Gastroesophageal sphincter (tissue), 4 donors: ENCODE measurements around the gene LDLRAD4. TPM values are rescaled to one million over a fixed set of nuclear protein-coding genes. Genes with fewer than 3 reads are reported as not detected.

ENCODE experiments used
- ATAC-seq: fragments of 150-250 bp; one replicate; pipeline ENCODE4 v1.9.1; 2016; ENCODE audit warnings: mild to moderate bottlenecking, moderate library complexity
- H3K27ac ChIP-seq, 4 donors: fragments of 200-600 bp; sonication (generic) in 3 of 4; 1 replicate in 3 of 4; 2 replicates in 1 of 4; pipeline ENCODE4 v1.5.1; 2016 to 2019
- H3K27me3 ChIP-seq: fragments of 200-600 bp; sonication (generic); one replicate; pipeline ENCODE4 v1.5.1; 2019
- H3K36me3 ChIP-seq, 2 donors: fragments of 200-600 bp; sonication (generic); one replicate each; pipeline ENCODE4 v1.5.1; 2019; ENCODE audit warnings: control low read depth in 1 of 2
- H3K4me1 ChIP-seq, 3 donors: fragments of 200-600 bp; sonication (generic); 1 replicate in 2 of 3; 2 replicates in 1 of 3; pipeline ENCODE4 v1.5.1; 2016 to 2019; ENCODE audit warnings: control low read depth in 2 of 3
- H3K4me3 ChIP-seq, 2 donors: fragments of 200-600 bp; sonication (generic); one replicate each; pipeline ENCODE4 v1.5.1; 2019; ENCODE audit warnings: mild to moderate bottlenecking in 1 of 2, moderate library complexity in 1 of 2
- H3K9me3 ChIP-seq, 3 donors: fragments of 200-600 bp; sonication (generic); one replicate each; pipeline ENCODE4 v1.5.1; 2017 to 2019; ENCODE audit warnings: control low read depth in 2 of 3
- CTCF ChIP-seq, 4 experiments: fragments of 200-600 bp in 2 of 4; fragments of 450-650 bp in 2 of 4; sonication (generic) in 1 of 4; IDR thresholded peaks; one replicate each; pipeline ENCODE4 v1.5.1; 2017 to 2019; ENCODE audit warnings: antibody characterized with exemption in 4 of 4, mild to moderate bottlenecking in 2 of 4, moderate library complexity in 2 of 4
- EP300 ChIP-seq: sonication (generic); formaldehyde crosslinking; IDR thresholded peaks from one replicate; pipeline ENCODE4 v1.6.1; 2017; ENCODE audit warnings: antibody characterized with exemption, mild to moderate bottlenecking
- POLR2A ChIP-seq, 2 donors: fragments of 450-650 bp; IDR thresholded peaks; one replicate each; pipeline ENCODE4 v1.6.1; 2017; ENCODE audit warnings: antibody characterized with exemption in 2 of 2, mild to moderate bottlenecking in 2 of 2, moderate library complexity in 1 of 2
- POLR2AphosphoS5 ChIP-seq: sonication (generic); formaldehyde crosslinking; IDR thresholded peaks from one replicate; pipeline ENCODE4 v1.6.1; 2017; ENCODE audit warnings: antibody characterized with exemption
- WGBS, 2 donors: methylation state at CpG; one replicate each; pipeline ENCODE4 v1.1.5; 2018; ENCODE audit warnings: low coverage in 1 of 2; 5-methylcytosine and 5-hydroxymethylcytosine counted together
- total RNA-seq, 4 donors: library from RNA; depleted of rRNA; stranded (reverse); fragments of >200 nt; gene quantifications; one replicate each; pipeline ENCODE4 v1.1.0, GENCODE V29; 2016

The LDLRAD4 gene
- total RNA-seq, 4 donors from 2014 or later = 28.1 to 85.9 (median 55.2) TPM

- TF ChIP-seq POLR2AphosphoS5 (no peak), CTCF (IDR thresholded peaks at IDR 0.05) (no peak), EP300 (no peak), POLR2A (IDR thresholded peaks at IDR 0.05) (no peak)
- no peak overlapping the region for H3K27ac ChIP-seq
- 75 to 89% methylated on average over 3 to 4 of the region's 6 CpGs for WGBS, 2 donors
Measured at GRCh38 chr18:13576598-13576997, 358.0 kb downstream of the LDLRAD4 start.

GRCh38 chr18:13577091-13577697 lies 358.6 kb downstream of the LDLRAD4 start:
- ATAC-seq = peak; percentile 66
- no peaks in the 10 kb centered on the region for H3K9me3 ChIP-seq
- TF ChIP-seq CTCF (IDR thresholded peaks at IDR 0.05) (no peak), EP300 (no peak), POLR2AphosphoS5 (no peak), POLR2A (IDR thresholded peaks at IDR 0.05) (no peak)
- H3K36me3 ChIP-seq = no peaks in the 10 kb centered on the region
- H3K4me3 ChIP-seq = no peak overlapping the region
- peaks cover 0 to 52% (median 6%) of the 10 kb centered on the region in 3 donors for H3K4me1 ChIP-seq
- WGBS, 2 donors = 55 to 73% methylated on average over 6 to 9 of the region's 10 CpGs
- H3K27ac ChIP-seq = peak overlapping the region in 1 of 4 donors; percentile 13
- H3K27me3 ChIP-seq = no peaks in the 10 kb centered on the region

More at GRCh38 chr18:13576598-13576997, 358.0 kb downstream of the LDLRAD4 start:
- Histone ChIP-seq H3K36me3 (no peaks in the 10 kb centered on the region), H3K4me1 (peaks cover 0 to 46% (median 6%) of the 10 kb centered on the region in 3 donors), H3K27me3 (no peaks in the 10 kb centered on the region), H3K4me3 (no peak overlapping the region), H3K9me3 (no peaks in the 10 kb centered on the region)
- no peak for ATAC-seq

GRCh38 chr18:13577781-13578180 lies 359.2 kb downstream of the LDLRAD4 start:
- H3K27me3 ChIP-seq = no peaks in the 10 kb centered on the region
- 73 to 78% methylated on average over 3 of the region's 3 CpGs for WGBS, 2 donors
- no peak for ATAC-seq
- no peak overlapping the region for H3K4me3 ChIP-seq
- no peaks in the 10 kb centered on the region for H3K36me3 ChIP-seq
- peak overlapping the region in 1 of 4 donors; percentile 13 for H3K27ac ChIP-seq
- peaks cover 0 to 54% (median 6%) of the 10 kb centered on the region in 3 donors for H3K4me1 ChIP-seq
- TF ChIP-seq POLR2AphosphoS5 (no peak), EP300 (no peak), CTCF (IDR thresholded peaks at IDR 0.05) (no peak), POLR2A (IDR thresholded peaks at IDR 0.05) (no peak)
- H3K9me3 ChIP-seq = no peaks in the 10 kb centered on the region

- H3K9me3 ChIP-seq = no peaks in the 10 kb centered on the region
- TF ChIP-seq EP300 (no peak), POLR2A (IDR thresholded peaks at IDR 0.05) (no peak), POLR2AphosphoS5 (no peak), CTCF (IDR thresholded peaks at IDR 0.05) (no peak)
- H3K4me3 ChIP-seq = no peak overlapping the region
- H3K27ac ChIP-seq = no peak overlapping the region
- WGBS, 2 donors = 65 to 96% methylated on average over 4 to 6 of the region's 6 CpGs
- no peak for ATAC-seq
- H3K4me1 ChIP-seq = peaks cover 0 to 54% (median 6%) of the 10 kb centered on the region in 3 donors
- H3K36me3 ChIP-seq = no peaks in the 10 kb centered on the region
- no peaks in the 10 kb centered on the region for H3K27me3 ChIP-seq
Measured at GRCh38 chr18:13578400-13578799, 359.8 kb downstream of the LDLRAD4 start.

- Histone ChIP-seq H3K27me3 (no peaks in the 10 kb centered on the region), H3K27ac (no peak overlapping the region), H3K9me3 (no peaks in the 10 kb centered on the region), H3K36me3 (no peaks in the 10 kb centered on the region), H3K4me1 (peaks cover 0 to 62% (median 6%) of the 10 kb centered on the region in 3 donors), H3K4me3 (no peak overlapping the region)
- no peak for TF ChIP-seq POLR2AphosphoS5
- no peak for TF ChIP-seq POLR2A (IDR thresholded peaks at IDR 0.05)
- no peak for TF ChIP-seq EP300
- no peak for TF ChIP-seq CTCF (IDR thresholded peaks at IDR 0.05)
- ATAC-seq = peak; percentile 10
- 21 to 29% methylated on average over 2 of the region's 3 CpGs for WGBS, 2 donors
Measured at GRCh38 chr18:13579874-13580273, 361.3 kb downstream of the LDLRAD4 start.
